GM12875 (cell line): ENCODE results near the gene DCAF12.
"Not testable (repeated sequence)": the region's sequence is repeated elsewhere in the genome, so short reads cannot be mapped to it uniquely, and the experiment has no call there.

ENCODE experiments used
- H3K4me3 ChIP-seq: one replicate; pipeline ENCODE4 v1.5.1; 2011; ENCODE audit warnings: low read depth, low read length, control low read depth
- TF ChIP-seq, protein P1 (sequence below): IDR thresholded peaks from 2 replicates; pipeline ENCODE4 v1.5.1; 2011; ENCODE audit warnings: low read depth, mild to moderate bottlenecking, control low read depth, inconsistent platforms, low read length, moderate library complexity, borderline replicate concordance; ENCODE audit not compliant: insufficient read depth

Gene DCAF12

DNA sequence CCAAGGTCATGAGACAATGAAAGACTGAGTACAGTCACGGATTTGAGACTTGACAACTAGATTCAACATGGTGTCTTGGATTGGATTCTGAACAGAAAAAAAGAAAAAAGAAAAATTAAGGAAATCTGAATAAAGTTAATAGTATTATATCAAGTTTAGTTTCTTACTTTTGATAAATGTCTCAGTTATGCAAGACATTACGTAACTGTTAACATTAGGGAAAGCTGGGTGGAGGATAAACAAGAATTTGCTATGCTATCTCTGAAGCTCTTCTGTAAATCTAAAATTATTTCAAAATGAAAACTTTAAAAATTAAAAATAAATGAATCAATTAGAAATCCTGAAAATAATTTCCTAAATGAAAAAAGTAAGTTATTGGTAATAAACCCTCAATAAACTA lies 14.4 kb upstream of the DCAF12 start:
- no peak overlapping the region for H3K4me3 ChIP-seq

DNA sequence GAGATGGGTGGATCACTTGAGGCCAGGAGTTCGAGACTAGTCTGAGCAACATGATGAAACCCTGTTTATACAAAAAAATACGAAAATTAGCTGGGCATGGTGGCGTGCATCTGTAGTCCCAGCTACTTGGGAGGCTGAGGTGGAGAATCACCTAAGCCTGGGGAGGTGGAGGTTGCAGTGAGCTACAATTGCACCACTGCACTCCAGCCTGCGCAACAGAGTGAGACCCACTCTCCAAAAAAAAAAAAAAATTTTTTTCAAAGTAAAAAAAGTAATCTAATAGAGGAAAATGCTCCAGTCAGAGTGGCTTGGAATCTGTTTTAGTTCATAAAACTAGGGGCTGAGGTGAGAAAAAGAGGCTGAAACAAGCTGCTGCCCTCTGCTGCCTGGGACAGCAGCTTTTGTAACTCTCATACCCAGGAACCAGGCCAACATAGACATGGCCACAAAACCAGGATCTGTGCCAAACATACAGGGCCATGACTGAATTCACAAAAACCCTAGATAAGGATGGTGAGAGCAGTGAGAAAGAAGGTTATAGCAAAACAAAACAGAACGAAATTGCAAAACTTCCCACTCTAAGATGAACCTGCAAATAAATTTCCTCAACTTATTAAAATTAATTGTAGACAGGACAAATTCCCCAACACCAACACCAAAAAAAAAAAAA lies 13.1 kb upstream of the DCAF12 start:
- TF ChIP-seq, protein P1, sequence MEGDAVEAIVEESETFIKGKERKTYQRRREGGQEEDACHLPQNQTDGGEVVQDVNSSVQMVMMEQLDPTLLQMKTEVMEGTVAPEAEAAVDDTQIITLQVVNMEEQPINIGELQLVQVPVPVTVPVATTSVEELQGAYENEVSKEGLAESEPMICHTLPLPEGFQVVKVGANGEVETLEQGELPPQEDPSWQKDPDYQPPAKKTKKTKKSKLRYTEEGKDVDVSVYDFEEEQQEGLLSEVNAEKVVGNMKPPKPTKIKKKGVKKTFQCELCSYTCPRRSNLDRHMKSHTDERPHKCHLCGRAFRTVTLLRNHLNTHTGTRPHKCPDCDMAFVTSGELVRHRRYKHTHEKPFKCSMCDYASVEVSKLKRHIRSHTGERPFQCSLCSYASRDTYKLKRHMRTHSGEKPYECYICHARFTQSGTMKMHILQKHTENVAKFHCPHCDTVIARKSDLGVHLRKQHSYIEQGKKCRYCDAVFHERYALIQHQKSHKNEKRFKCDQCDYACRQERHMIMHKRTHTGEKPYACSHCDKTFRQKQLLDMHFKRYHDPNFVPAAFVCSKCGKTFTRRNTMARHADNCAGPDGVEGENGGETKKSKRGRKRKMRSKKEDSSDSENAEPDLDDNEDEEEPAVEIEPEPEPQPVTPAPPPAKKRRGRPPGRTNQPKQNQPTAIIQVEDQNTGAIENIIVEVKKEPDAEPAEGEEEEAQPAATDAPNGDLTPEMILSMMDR = no peak

More for the DNA sequence above, 14.4 kb upstream of the DCAF12 start:
- TF ChIP-seq, protein P1 = no peak

GRCh38 chr9:34138644-34139043 lies 12.1 kb upstream of the DCAF12 start:
- not testable (repeated sequence) for H3K4me3 ChIP-seq

More for the DNA sequence above, 13.1 kb upstream of the DCAF12 start:
- no peak overlapping the region for H3K4me3 ChIP-seq

DNA sequence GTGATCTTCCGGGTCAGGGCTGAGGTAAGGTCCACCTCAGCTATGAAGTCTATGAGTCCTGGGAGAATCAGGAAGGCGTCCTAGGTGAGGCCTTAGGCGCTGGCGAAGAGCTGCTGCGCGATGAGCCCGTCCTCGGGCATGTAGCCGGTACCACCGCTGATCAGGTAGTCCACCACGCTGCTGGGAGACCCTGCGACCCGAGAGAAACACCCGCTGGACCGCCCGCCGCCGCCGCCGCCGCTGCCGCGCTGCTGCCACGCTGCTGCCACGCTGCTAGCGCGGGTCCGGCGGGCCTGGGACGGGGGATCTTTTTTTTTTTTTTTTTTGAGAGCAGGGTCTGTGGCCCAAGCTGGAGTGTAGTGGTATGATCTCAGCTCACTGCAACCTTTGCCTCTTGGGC lies 8.0 kb upstream of the DCAF12 start:
- H3K4me3 ChIP-seq = no peak overlapping the region
- TF ChIP-seq, protein P1 = no peak

GRCh38 chr9:34133436-34133949 lies 7.0 kb upstream of the DCAF12 start:
- H3K4me3 ChIP-seq = no peak overlapping the region
- TF ChIP-seq, protein P1 = no peak

DNA sequence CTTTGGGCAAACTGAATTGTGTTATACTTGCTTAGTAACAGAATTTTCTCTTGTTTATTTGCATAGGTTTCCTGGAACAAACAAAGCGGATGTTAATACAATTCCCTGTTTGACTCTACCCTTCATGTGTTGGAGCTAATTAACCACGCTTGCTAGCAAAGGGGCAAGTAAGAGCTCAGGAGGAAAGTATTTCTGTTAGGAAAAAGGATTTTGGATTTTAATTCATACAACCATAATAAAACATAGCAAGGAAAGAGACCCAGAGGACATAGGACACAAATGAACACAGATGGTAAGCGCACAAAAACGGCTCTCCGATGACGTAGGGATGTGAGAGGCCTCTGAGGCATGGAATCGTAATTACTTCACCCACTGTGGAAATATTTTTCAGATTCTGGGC lies 5.1 kb upstream of the DCAF12 start:
- no peak overlapping the region for H3K4me3 ChIP-seq
- TF ChIP-seq, protein P1 = no peak

- TF ChIP-seq, protein P1 = no peak
- peak overlapping the region; percentile 74 for H3K4me3 ChIP-seq
Observed at GRCh38 chr9:34127035-34127948, 794 bp upstream of the DCAF12 start.
